Measurements from ENCODE around the gene BAZ2B.

Gene BAZ2B

GRCh38 chr2:159459279-159459678 lies 157.1 kb downstream of the BAZ2B start:
- DNase-seq, result no peak

- no peak for DNase-seq
Observed at GRCh38 chr2:159457589-159457988, 158.8 kb downstream of the BAZ2B start.

GRCh38 chr2:159456500-159457426 lies 159.6 kb downstream of the BAZ2B start:
- no peak for DNase-seq

- DNase-seq, result no peak
Observed at GRCh38 chr2:159455330-159455918, 160.9 kb downstream of the BAZ2B start.

GRCh38 chr2:159454185-159454584 lies 162.2 kb downstream of the BAZ2B start:
- no peak for DNase-seq

GRCh38 chr2:159450180-159450579 lies 166.2 kb downstream of the BAZ2B start:
- DNase-seq, result no peak

- DNase-seq, result no peak
Observed at GRCh38 chr2:159449504-159450124, 166.7 kb downstream of the BAZ2B start.

GRCh38 chr2:159446817-159447216 lies 169.5 kb downstream of the BAZ2B start:
- no peak for DNase-seq

GRCh38 chr2:159446201-159446600 lies 170.1 kb downstream of the BAZ2B start:
- no peak for DNase-seq

GRCh38 chr2:159445307-159445706 lies 171.0 kb downstream of the BAZ2B start:
- DNase-seq, result no peak

- no peak for DNase-seq
Observed at GRCh38 chr2:159444754-159445153, 171.6 kb downstream of the BAZ2B start.

- DNase-seq, result no peak
Observed at GRCh38 chr2:159442159-159442852, 174.0 kb downstream of the BAZ2B start.

- DNase-seq, result no peak
Observed at GRCh38 chr2:159441182-159441581, 175.2 kb downstream of the BAZ2B start.

- DNase-seq, result no peak
Observed at GRCh38 chr2:159439421-159439820, 176.9 kb downstream of the BAZ2B start.

- DNase-seq, result no peak
Observed at GRCh38 chr2:159438720-159439353, 177.5 kb downstream of the BAZ2B start.

- no peak for DNase-seq
Observed at GRCh38 chr2:159438284-159438683, 178.1 kb downstream of the BAZ2B start.

GRCh38 chr2:159432610-159433009 lies 183.7 kb downstream of the BAZ2B start:
- DNase-seq, result no peak

GRCh38 chr2:159427048-159427447 lies 189.3 kb downstream of the BAZ2B start:
- no peak for DNase-seq

GRCh38 chr2:159419403-159419802 lies 196.9 kb downstream of the BAZ2B start:
- DNase-seq, result no peak

- no peak for DNase-seq
Observed at GRCh38 chr2:159411460-159411859, 204.9 kb downstream of the BAZ2B start.

- no peak for DNase-seq
Observed at GRCh38 chr2:159410276-159410675, 206.1 kb downstream of the BAZ2B start.

GRCh38 chr2:159409116-159409800 lies 207.1 kb downstream of the BAZ2B start:
- no peak for DNase-seq

Data from effector CD4-positive, alpha-beta T cell (primary cell).